GM21737 (cell line): ENCODE results near the gene MAEA.

Experiments
- ATAC-seq: cut with Tn5 transposase; IDR thresholded peaks from one replicate; pipeline ENCODE4 v1.9.1; 2021; ENCODE audit warnings: mild to moderate bottlenecking, moderate library complexity; ENCODE audit not compliant: unreplicated experiment

MAEA gene

DNA sequence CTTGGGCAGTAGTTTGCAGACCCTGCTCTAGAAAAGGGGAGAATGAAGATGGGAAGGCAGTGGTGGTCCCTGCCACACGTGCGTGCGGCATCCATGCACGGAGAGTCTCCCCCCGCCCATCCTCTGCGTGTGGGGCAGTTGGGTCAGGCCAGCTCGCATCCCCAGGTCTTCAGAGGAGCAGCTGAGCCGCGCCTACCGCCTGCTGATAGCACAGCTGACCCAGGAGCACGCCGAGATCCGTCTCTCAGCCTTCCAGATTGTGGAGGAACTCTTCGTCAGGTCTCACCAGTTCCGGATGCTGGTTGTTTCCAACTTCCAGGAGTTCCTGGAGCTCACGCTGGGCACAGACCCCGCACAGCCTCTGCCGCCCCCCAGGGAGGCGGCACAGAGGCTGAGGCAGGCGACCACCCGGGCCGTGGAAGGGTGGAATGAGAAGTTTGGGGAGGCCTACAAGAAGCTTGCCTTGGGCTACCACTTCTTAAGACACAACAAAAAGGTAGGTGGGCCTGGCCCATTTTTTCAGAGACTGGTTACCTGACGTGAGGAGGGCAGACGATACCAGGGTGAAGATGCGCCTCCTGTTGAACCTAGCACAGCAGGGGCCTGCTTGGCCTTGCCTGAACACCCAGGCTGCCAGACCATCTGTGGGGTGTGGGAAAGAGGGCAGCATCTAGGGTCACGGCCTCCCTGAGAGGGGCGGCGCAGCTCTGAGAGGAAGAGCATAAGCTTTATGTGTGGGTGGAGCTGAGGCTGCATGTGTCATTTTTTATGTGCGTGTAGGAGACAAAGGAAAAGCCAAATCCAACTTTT, 59.9 kb downstream of the MAEA start:
- ATAC-seq, result no peak

DNA sequence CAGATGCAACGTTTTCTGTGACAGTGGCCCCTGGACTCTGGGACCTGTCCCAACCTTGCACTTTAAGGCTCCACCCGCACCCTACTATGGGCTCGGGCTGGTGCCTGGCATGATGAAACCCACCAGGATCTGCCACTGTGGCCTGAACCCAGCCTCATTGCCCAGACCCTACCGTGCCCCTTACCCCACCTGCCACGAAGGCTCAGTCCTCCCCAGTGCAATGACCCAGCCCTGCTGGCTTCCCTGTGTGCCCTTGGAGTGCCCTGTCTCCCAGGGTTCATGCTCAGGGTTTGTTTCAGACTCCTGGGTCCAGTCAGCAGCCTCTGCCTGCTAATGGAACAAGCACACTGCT, 60.5 kb downstream of the MAEA start:
- no peak for ATAC-seq

DNA sequence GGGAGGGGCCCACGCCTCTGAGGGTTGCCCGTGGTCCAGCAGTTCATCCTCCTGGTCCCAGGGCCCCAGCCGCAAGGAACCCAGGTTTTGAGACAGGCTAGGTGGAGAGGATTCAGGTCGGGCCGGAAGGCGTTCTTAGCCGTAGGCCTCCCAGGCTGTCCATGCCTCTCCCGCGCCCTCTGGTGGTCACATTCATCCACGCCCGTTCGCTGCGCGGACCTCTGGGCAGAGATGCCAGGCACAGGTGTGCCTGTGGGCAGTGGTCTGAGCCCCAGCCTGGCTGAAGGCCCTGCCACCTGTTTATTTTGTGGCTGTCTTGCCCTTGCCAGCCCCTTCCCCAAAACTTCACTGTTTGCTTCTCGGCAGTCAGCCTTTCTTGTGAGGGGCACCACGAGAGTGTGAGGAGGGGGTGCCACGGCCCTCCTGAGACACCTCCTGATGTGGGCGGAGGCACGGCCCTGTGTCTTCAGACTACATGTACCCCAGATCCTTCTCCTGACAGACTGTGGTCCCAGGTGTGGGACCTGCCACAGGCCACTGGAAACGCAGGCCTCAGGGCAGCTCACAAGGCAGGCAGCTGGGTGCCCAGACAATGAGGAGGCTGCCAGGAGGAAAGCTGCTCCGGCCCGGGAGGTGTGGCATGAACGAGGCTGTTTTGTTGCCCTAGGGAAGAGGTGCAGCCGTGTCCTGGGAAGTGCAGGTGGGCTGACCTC, 62.3 kb downstream of the MAEA start:
- ATAC-seq, result no peak

DNA sequence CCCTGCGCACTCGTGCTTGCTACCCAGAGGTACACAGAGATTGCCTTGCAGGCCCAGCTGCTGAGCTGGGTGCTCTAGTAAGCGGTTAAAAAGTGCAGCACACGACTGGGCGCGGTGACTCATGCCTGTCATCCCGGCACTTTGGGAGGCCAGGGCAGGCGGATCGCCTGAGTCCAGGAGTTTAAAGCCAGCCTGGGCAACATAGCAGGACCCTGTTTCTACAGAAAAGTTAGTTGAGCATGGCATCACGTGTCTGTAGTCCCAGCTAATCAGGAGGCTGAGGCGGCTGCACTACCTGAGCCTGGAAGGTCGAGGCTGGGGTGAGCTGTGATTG, 62.8 kb downstream of the MAEA start:
- ATAC-seq, result no peak

DNA sequence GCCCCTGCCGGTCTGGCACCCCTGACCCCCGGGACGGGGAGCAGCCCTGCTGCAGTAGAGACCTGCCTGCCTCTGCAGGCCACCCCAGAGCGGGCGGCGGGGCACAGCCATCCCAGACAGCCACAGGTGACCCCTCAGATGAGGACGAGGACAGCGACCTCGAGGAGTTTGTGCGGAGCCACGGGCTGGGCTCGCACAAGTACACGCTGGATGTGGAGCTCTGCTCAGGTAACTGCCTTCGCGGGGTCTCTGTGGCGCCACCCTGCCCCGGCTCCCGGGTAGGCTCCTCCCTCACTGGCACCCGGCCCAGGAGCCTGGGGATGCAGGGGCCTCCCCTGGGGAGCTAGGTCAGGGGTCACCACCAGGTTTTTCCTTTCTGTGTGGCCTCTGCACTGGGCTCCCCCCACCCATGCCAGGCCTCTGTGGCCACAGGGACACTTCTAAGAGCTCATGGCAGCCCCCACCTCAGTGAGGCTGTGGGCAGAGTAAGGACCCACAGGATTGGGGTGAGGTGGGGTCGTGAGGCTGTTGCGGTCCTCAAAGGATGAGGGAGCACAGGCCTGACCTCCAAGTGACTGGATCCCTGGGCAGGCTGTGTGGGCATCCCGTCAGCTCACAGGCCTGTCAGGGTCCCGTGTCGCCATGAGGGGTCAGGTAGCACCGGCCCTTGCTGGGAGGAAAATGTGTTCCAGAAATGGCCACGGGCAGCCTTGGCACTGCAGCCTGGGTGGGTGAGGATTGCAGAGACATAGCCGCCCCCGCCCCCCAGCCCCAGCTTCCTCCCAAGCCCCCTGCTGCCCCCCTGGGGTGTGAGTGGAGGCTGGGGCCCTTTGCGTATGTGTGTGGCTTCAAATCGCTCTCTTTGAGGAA, 63.7 kb downstream of the MAEA start:
- ATAC-seq, result no peak

DNA sequence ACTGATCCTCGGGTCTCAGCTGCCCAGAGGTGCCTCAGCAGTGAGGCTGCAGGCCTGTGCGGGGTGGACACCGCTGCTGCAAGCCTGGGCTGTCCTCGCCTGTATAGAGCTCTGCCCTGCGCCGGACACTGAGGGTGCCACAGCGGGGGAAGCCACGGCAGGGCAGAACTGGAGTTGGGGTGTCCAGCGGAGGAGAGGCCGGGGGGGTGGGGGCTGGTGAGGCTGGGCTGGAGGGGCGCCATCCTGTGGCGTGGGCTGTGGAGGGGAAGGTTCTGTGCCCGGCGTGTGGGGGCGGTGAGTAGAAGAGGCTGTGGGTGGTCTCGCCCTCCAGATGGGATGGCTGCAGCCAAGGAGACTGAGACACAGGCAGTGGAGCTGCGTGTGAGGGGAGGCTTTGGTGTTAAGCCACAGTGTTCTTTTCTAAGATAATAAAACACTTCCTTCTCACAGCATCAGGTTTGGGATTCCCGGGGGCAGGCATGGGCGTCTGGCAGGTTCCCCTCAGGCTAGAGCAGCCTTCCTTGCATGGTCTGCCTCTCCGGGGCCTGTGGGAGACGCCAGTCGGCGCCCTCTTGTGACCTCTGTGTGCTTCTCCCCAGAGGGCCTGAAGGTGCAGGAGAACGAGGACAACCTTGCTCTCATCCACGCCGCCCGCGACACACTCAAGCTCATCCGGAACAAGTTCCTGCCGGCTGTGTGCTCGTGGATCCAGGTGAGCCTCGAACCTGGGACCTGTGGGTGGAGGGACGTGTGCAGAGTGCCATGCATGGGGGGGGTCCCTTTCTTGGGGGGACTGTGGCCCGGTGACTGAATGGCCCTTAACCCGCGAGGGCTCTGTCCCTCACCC, 64.7 kb downstream of the MAEA start:
- no peak for ATAC-seq

DNA sequence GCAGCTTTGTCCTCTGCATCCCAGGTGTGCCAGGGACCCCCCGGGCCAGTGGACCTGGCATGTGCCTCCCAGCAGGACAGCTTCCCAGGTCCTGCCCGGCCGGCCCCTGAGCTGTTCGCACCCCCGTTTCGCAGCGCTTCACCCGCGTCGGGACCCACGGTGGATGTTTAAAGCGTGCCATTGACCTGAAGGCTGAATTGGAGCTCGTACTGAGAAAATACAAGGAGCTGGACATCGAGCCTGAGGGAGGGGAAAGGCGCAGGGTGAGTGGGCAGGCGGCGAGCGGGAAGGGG, 65.2 kb downstream of the MAEA start:
- no peak for ATAC-seq

DNA sequence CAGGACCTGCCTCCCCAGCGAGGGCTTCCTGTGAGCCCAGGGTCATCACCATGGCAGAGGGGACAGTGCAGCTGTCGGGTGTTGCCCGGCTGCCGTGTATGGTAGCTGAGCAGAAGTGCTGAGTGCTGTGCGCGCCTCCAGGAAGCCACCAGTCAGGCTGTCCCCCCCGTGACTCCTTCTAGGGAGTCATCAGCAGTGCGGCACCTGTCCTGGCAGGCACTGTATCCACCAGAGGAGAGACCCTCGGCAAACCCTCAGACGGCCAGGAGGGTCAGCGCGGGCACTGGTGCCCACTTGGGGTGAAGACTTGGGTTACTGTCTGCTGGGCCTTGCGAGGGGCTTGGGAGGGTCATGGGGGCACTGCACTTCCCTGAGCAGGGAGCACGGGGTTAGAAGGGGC, 65.7 kb downstream of the MAEA start:
- no peak for ATAC-seq

DNA sequence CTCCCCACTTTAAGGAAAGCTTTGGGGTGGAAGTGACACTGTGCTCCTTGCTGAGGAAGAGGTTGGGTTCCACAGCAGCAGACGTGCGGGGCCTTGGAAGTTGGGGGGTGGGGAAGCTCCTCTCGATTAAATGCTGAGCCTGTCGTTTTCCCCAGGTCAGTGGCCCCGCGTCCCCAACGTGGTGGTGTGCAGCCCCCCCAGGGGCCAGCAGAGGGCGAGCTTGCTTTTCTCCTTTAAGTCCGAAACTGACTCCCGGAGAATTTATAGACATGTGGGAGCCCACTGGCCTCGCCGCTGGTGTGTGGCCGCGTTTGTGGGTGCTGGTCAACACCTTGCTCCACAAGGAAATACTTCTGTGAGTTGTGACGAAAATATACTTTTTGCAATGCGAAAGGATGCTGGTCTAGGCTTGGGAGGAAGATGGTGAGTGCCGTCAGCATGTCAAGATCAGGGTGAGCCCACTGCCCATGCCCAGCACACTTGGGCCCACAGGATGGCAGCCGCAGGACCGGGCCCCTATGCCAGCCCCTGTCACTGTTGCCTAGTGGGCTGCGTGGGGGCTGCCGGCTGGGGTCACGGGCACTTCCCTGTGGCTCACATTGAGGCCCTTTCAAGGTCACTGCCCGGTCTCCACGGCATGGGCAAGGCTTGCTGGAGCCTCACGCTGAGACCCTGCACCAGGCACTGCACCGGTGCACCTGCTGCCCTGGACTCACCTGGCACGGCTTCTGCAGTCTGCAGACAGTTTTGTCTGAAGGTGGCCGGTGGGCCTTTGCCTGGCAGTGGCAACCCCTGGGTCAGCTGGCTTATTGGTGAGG, 66.7 kb downstream of the MAEA start:
- ATAC-seq, result no peak

DNA sequence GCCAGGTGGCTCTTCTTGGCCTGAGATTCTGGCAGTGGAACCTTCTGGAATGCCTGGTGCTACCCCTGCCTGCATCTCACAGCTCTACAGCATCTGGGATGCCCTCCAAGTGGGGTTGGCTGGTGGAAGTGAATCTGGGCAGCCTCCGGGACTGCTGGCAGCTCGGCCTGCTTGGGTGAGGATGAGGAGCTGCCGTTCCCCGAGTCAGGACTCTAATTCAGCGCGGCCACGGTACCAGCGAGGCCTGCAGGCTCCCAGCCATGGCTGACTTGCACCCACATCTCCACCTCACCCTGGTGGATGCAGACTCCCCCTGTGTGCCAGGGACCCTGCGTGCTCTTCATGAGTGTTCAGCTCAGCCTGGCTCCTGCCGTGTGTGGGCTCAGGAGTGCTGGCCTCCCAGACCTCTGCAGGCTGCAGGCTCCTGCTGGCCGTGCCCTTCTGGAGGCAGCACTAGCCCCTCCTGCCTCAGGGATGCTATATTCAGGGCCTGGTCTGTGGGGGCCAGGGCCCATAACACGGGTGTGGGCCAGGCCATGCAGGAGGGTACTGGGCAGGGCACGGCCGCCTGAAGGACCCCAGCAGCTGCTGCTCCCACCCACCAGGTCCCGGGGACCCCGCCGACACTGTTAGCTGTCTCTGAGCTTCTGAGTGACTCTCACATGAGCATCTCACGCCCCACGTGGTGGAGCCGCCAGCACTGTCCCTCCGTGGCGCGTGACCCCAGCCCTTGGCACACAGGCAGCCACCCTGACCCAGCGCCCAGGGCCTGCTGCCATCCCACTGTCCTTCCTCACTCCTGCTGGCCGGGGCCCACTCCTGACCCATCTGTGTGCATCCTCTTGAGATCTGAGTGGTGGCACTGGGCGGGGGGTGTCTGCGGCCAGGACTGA, 67.9 kb downstream of the MAEA start:
- ATAC-seq, result no peak

DNA sequence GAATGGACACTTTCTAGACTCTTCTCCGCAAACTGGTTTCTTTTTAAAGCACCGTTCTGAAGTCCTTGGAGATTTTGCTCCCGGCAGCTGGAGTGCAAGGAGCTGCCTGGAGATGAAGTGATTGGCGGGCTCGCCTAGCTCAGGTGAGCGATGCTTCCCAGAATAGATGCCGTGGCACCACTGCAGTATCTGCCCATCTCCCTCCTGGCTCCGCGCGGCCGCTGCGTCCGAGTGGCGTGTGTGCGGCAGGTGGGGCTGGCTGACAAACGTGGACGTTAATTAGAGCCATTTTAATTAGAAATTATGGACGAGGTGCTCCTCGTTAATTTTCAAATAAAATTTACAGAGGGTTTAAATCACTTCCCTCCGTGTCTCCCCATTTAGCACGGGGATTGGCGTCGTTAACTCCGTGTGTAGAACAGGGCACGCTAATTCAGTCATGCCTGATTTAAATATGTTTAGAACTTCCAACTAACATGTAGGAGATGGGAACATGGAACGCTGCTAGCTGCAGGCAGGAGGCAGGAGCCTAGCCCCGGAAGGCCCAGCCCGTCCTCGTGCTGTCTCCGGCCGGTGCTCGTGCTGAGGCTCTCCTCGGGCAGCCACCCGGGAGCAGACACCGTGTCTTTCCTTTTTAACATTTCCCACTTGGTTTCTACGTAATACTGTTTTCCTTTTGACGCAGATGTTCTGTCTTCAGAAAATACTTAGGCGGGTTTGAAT, 68.9 kb downstream of the MAEA start:
- ATAC-seq, result no peak

DNA sequence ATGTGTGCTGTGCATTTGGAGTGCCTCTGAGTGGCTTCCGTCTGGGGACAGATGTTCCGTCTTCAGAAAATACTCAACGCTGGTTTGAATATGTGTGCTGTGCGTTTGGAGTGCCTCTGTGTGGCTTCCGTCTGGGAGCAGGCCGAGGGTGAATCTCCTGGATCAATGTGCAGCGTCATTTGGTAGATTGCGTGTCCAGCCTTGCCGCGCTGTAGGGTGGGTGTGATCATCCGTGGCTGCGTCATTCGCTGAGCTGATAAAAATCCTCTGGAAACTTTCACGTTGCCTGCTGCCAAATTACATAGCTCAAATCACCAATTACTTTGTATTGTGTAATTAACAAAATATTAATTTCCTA, 69.4 kb downstream of the MAEA start:
- no peak for ATAC-seq

DNA sequence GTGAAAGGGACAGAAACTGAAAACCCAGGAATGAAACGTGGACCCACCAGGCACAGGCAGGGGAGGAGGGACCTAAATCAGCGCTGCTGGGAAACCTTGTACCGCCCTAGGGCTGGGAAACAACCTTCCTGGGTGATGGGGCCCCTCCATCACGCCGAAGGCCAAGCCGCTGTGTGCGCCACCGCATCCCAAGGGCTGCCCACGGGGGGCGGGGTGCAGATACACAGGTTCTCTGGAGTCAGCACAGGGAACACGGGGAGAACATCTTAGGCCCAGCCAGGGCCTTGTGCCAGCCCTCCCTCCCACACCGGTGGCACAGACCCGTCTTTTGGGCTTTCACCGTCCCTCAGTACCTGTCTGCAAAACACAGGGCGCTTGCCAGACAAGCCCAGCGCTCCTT, 70.3 kb downstream of the MAEA start:
- ATAC-seq, result no peak

DNA sequence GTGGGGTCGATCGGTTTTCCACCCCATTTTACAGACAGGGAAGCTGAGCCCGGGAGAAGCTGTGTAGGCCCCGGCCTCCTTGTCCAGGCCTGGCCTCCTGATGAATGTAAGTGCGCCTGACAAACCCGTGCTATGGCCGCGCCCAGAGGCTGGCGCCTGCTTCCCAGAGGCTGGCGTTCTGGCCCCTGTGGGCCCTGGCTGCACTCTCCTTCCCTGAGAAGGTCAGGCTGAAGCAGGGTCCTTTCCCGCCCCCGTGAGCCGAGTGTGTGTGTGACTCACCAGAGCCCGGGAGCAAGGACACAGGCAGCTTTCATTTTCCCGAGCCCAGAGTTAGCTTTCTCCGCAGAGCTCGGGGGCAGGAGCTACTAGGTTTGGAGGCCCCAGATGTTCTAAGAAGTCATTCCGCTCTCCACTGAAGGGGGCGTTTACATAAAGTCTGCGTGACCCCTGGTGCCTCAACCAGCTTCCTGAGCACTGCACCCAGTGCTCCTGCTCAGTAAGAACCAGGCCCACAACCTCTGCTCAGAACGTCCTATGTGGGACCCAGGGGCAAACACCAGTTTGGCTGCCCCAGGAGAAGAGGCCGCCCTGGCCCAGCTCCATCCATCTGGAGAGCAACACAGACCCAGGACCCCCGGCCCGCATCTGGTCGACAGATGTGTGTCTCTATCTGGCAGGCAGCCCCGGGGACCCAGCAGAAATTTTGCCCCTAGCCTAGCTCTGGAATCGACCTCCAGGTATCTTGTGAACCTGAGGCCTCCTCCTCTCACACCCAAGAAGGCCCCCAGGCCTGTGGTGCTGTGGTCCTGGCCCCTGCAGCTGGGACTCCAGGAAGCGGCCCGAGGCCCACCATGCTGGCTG, 71.0 kb downstream of the MAEA start:
- ATAC-seq, result no peak

DNA sequence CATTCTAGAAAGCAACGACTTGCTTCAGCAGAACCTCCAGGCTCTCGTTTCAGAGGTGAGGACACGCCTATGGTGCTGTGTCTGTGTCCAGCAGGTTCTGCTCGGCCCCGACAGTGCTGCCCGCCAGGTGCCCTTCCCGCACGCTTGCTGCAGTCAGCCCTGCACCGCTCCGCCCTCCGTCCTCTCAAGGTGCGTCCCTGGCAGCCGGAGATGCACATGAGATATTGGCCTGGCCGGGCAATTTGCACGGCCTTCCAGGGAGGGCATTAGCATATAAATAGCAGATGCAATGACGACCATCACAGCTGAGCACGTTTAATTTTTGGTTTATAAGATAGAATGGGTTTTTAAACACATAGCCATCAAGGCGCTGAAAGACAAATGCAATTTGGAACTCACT, 71.7 kb downstream of the MAEA start:
- no peak for ATAC-seq

DNA sequence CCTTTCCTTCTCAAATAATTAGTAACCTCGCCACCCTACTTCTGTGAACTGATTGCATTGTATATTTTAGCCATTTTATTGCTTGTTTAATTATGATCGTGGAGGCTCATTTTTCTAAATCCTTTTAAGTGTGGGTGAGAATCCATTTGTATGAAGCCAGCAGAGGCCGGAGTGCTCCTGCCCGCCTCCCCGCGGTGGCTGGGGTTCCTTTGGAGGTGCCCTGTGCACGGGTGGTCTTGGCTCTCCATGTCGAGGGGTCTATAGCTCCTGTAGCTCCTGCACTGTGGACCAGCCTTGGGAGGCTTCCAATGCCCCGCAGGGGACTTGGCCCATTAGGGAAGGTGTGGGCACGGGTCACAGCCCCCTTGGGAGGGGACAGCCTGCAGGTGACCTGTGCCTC, 72.4 kb downstream of the MAEA start:
- ATAC-seq, result no peak

DNA sequence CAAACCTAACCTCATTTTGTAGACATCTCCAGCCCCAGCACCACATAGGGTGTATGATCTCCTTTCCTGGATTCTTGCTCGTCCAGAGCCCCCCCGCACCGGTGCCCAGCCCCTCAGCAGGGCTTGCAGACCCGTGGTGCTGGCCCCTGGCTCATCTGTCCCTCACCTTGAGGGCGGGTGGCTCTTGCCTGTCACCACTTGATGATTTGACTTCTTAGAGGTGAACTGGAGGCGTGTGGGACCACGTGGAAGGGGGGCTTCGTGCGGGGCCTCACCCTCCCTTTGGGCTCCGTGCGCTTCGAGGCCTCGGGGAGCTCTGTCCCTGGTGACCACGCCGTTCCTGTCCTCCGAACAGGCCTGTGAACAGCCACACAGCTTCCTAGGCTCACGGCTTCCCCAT, 72.8 kb downstream of the MAEA start:
- no peak for ATAC-seq

DNA sequence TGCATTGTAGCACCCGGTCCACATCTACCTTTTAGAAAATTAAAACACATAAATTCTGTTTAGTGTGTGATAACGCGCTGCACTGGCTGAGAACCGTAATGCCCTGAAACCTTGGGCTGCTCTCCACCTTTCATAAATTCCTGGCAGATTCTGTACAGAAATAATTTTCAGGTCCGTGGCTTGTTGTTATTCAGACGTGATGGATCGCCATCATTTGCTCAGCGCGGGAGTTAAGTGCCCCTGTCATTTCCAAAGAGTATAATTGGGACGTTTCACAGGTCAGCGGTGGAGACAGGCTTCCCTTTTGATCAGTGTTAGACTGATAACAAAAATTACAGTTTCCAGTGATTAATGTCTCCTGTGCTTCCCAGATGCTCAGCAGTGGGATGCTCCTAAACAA, 73.8 kb downstream of the MAEA start:
- ATAC-seq, result no peak
